Measurements from ENCODE around the gene PRM3. TPM values are rescaled to one million over a fixed set of nuclear protein-coding genes. Genes with fewer than 3 reads are reported as not detected.

PRM3 gene
- total RNA-seq, 1 donor: not detected

- no peak overlapping the region for H3K4me2 ChIP-seq (ENCODE audit: insufficient read depth, low read length)
- no peak overlapping the region for H3K4me3 ChIP-seq (ENCODE audit: insufficient read depth, low read length)
- H3K36me3 ChIP-seq (ENCODE audit: insufficient read depth, low read length): no peaks in the 10 kb centered on the region
- TF ChIP-seq CTCF (IDR thresholded peaks at IDR 0.05; ENCODE audit: extremely low read depth, low read depth, low read length): no peak
- DNase-seq (ENCODE audit: insufficient read length, low spot score, missing footprints): no peak
- no peak overlapping the region for H3K27ac ChIP-seq (ENCODE audit: low read depth, low read length)
- H2AFZ ChIP-seq (ENCODE audit: low read length): no peak overlapping the region
- no peaks in the 10 kb centered on the region for H3K4me1 ChIP-seq (ENCODE audit: insufficient read depth, low read length)
- no peaks in the 10 kb centered on the region for H3K27me3 ChIP-seq (ENCODE audit: insufficient read depth, low read length)
- no peaks in the 10 kb centered on the region for H3K9me3 ChIP-seq (ENCODE audit: low read depth, low read length)
- no peaks in the 10 kb centered on the region for H3K79me2 ChIP-seq (ENCODE audit: insufficient read depth, low read length)
- no peaks in the 10 kb centered on the region for H4K20me1 ChIP-seq (ENCODE audit: insufficient read depth, low read length)
These were observed 40.3 kb downstream of the PRM3 start for GRCh38 chr16:11232852-11233726.

GRCh38 chr16:11232302-11232851, 41.1 kb downstream of the PRM3 start:
- no peak overlapping the region for H3K27ac ChIP-seq (ENCODE audit: low read depth, low read length)

GRCh38 chr16:11231367-11231970, 42.0 kb downstream of the PRM3 start:
- Histone ChIP-seq H4K20me1 (ENCODE audit: insufficient read depth, low read length) (no peaks in the 10 kb centered on the region), H3K27ac (ENCODE audit: low read depth, low read length) (no peak overlapping the region), H3K4me2 (ENCODE audit: insufficient read depth, low read length) (no peak overlapping the region), H3K4me1 (ENCODE audit: insufficient read depth, low read length) (no peaks in the 10 kb centered on the region), H3K9me3 (ENCODE audit: low read depth, low read length) (no peaks in the 10 kb centered on the region), H3K79me2 (ENCODE audit: insufficient read depth, low read length) (no peaks in the 10 kb centered on the region), H2AFZ (ENCODE audit: low read length) (no peak overlapping the region), H3K4me3 (ENCODE audit: insufficient read depth, low read length) (no peak overlapping the region), H3K36me3 (ENCODE audit: insufficient read depth, low read length) (no peaks in the 10 kb centered on the region), H3K27me3 (ENCODE audit: insufficient read depth, low read length) (no peaks in the 10 kb centered on the region)
- DNase-seq (ENCODE audit: insufficient read length, low spot score, missing footprints): no peak
- TF ChIP-seq CTCF (IDR thresholded peaks at IDR 0.05; ENCODE audit: extremely low read depth, low read depth, low read length): no peak

More at GRCh38 chr16:11232302-11232851, 41.1 kb downstream of the PRM3 start:
- Histone ChIP-seq H3K9me3 (ENCODE audit: low read depth, low read length) (no peaks in the 10 kb centered on the region), H3K4me1 (ENCODE audit: insufficient read depth, low read length) (no peaks in the 10 kb centered on the region), H3K36me3 (ENCODE audit: insufficient read depth, low read length) (no peaks in the 10 kb centered on the region), H4K20me1 (ENCODE audit: insufficient read depth, low read length) (no peaks in the 10 kb centered on the region), H3K27me3 (ENCODE audit: insufficient read depth, low read length) (no peaks in the 10 kb centered on the region), H2AFZ (ENCODE audit: low read length) (no peak overlapping the region), H3K4me3 (ENCODE audit: insufficient read depth, low read length) (no peak overlapping the region), H3K79me2 (ENCODE audit: insufficient read depth, low read length) (no peaks in the 10 kb centered on the region), H3K4me2 (ENCODE audit: insufficient read depth, low read length) (no peak overlapping the region)
- no peak for TF ChIP-seq CTCF (IDR thresholded peaks at IDR 0.05; ENCODE audit: extremely low read depth, low read depth, low read length)
- no peak for DNase-seq (ENCODE audit: insufficient read length, low spot score, missing footprints)

GRCh38 chr16:11229906-11230305, 43.5 kb downstream of the PRM3 start:
- Histone ChIP-seq H3K9me3 (ENCODE audit: low read depth, low read length) (no peaks in the 10 kb centered on the region), H3K27me3 (ENCODE audit: insufficient read depth, low read length) (no peaks in the 10 kb centered on the region)

More at GRCh38 chr16:11229906-11230305, 43.5 kb downstream of the PRM3 start:
- no peak for TF ChIP-seq CTCF (IDR thresholded peaks at IDR 0.05; ENCODE audit: extremely low read depth, low read depth, low read length)
- H4K20me1 ChIP-seq (ENCODE audit: insufficient read depth, low read length): no peaks in the 10 kb centered on the region
- H3K4me2 ChIP-seq (ENCODE audit: insufficient read depth, low read length): no peak overlapping the region
- H3K4me3 ChIP-seq (ENCODE audit: insufficient read depth, low read length): no peak overlapping the region
- H3K27ac ChIP-seq (ENCODE audit: low read depth, low read length): no peak overlapping the region
- no peak overlapping the region for H2AFZ ChIP-seq (ENCODE audit: low read length)
- no peaks in the 10 kb centered on the region for H3K36me3 ChIP-seq (ENCODE audit: insufficient read depth, low read length)
- no peaks in the 10 kb centered on the region for H3K4me1 ChIP-seq (ENCODE audit: insufficient read depth, low read length)
- no peaks in the 10 kb centered on the region for H3K79me2 ChIP-seq (ENCODE audit: insufficient read depth, low read length)
- DNase-seq (ENCODE audit: insufficient read length, low spot score, missing footprints): no peak
